Adipose tissue (tissue), 3 donors: ENCODE results near the gene GHRHR. TPM values are rescaled to one million over a fixed set of nuclear protein-coding genes. Genes with fewer than 3 reads are reported as not detected.

Experiments
- H3K27ac ChIP-seq: one replicate; pipeline ENCODE4 v1.5.1; 2013; ENCODE audit warnings: low read depth, low read length
- WGBS, 3 donors: extraction: QIAGEN DNeasy Blood & Tissue Kit; methylation state at CpG; one replicate each; pipeline ENCODE4 v1.1.7; 2013; 5-methylcytosine and 5-hydroxymethylcytosine counted together
- polyA plus RNA-seq, 3 donors: library from polyadenylated mRNA; stranded (reverse); fragments of 200-250 nt; gene quantifications; one replicate each; pipeline ENCODE4 v1.2.3, GENCODE V29; 2013
- donor health status: healthy with polysubstance abuse.
- donor health status: Bipolar disorder and iron deficiency.
- donor health status: healthy.

The GHRHR gene
- under 1 TPM in 1 of 3 donors, not detected in 2; 0.12 TPM for polyA plus RNA-seq

- 80 to 90% (median 89%) methylated on average over 11 of the region's 11 CpGs for WGBS, 3 donors
- H3K27ac ChIP-seq: no peak within 1 kb of the TSS
Measured at GRCh38 chr7:30963842-30964241, at the start of gene GHRHR. Gene GHRHR, plus strand, starts transcription at chr7:30963953. Its CDS starts 116 bp downstream, at chr7:30964069.

- WGBS, 3 donors: 37 to 62% (median 56%) methylated on average over 4 of the region's 4 CpGs
- H3K27ac ChIP-seq: no peak overlapping the region
Measured at GRCh38 chr7:30914596-30914995, 49.2 kb upstream of the GHRHR start.

GRCh38 chr7:30915005-30915601 lies 48.6 kb upstream of the GHRHR start:
- WGBS, 3 donors: 56 to 74% (median 63%) methylated on average over 11 of the region's 11 CpGs

GRCh38 chr7:30915751-30916150 lies 48.0 kb upstream of the GHRHR start:
- WGBS, 3 donors: 57 to 67% (median 64%) methylated on average over 4 to 6 of the region's 6 CpGs

More at GRCh38 chr7:30915005-30915601, 48.6 kb upstream of the GHRHR start:
- H3K27ac ChIP-seq: no peak overlapping the region

GRCh38 chr7:30916255-30916654 lies 47.5 kb upstream of the GHRHR start:
- no peak overlapping the region for H3K27ac ChIP-seq
- WGBS, 3 donors: 63 to 80% (median 71%) methylated on average over 3 of the region's 3 CpGs

More at GRCh38 chr7:30915751-30916150, 48.0 kb upstream of the GHRHR start:
- H3K27ac ChIP-seq: no peak overlapping the region

GRCh38 chr7:30916767-30917166 lies 47.0 kb upstream of the GHRHR start:
- no peak overlapping the region for H3K27ac ChIP-seq
- 79 to 83% (median 82%) methylated on average over 7 of the region's 7 CpGs for WGBS, 3 donors

- 81 to 82% (median 81%) methylated on average over 4 of the region's 4 CpGs for WGBS, 3 donors
- no peak overlapping the region for H3K27ac ChIP-seq
Measured at GRCh38 chr7:30917216-30917893, 46.4 kb upstream of the GHRHR start.

GRCh38 chr7:30918676-30919075 lies 45.1 kb upstream of the GHRHR start:
- H3K27ac ChIP-seq: no peak overlapping the region
- 80 to 92% (median 86%) methylated on average over 4 of the region's 4 CpGs for WGBS, 3 donors

GRCh38 chr7:30920021-30920583 lies 43.7 kb upstream of the GHRHR start:
- 55 to 70% (median 57%) methylated on average over 11 of the region's 11 CpGs for WGBS, 3 donors
- H3K27ac ChIP-seq: no peak overlapping the region

GRCh38 chr7:30920584-30921539 lies 42.9 kb upstream of the GHRHR start:
- H3K27ac ChIP-seq: no peak overlapping the region
- WGBS, 3 donors: 52 to 71% (median 62%) methylated on average over 9 of the region's 9 CpGs

GRCh38 chr7:30921540-30922401 lies 42.0 kb upstream of the GHRHR start:
- WGBS, 3 donors: 88 to 89% (median 88%) methylated on average over 17 to 19 of the region's 19 CpGs
- H3K27ac ChIP-seq: no peak overlapping the region

- H3K27ac ChIP-seq: no peak overlapping the region
Measured at GRCh38 chr7:30922596-30922995, 41.2 kb upstream of the GHRHR start.

GRCh38 chr7:30923009-30923773 lies 40.6 kb upstream of the GHRHR start:
- WGBS, 3 donors: 92 to 93% (median 93%) methylated on average over 19 of the region's 19 CpGs

More at GRCh38 chr7:30922596-30922995, 41.2 kb upstream of the GHRHR start:
- 86 to 93% (median 87%) methylated on average over 9 of the region's 9 CpGs for WGBS, 3 donors

GRCh38 chr7:30923774-30924413 lies 39.9 kb upstream of the GHRHR start:
- H3K27ac ChIP-seq: no peak overlapping the region
- 88 to 94% (median 91%) methylated on average over 13 of the region's 13 CpGs for WGBS, 3 donors

More at GRCh38 chr7:30923009-30923773, 40.6 kb upstream of the GHRHR start:
- no peak overlapping the region for H3K27ac ChIP-seq

- H3K27ac ChIP-seq: no peak overlapping the region
Measured at GRCh38 chr7:30924624-30925023, 39.1 kb upstream of the GHRHR start.

GRCh38 chr7:30925117-30925516 lies 38.6 kb upstream of the GHRHR start:
- H3K27ac ChIP-seq: no peak overlapping the region
- 72 to 80% (median 73%) methylated on average over 2 of the region's 2 CpGs for WGBS, 3 donors

- 73 to 93% (median 80%) methylated on average over 5 of the region's 5 CpGs for WGBS, 3 donors
- no peak overlapping the region for H3K27ac ChIP-seq
Measured at GRCh38 chr7:30925913-30926312, 37.8 kb upstream of the GHRHR start.
